GM23248 (cell line): Measurements from ENCODE around the gene COG5. TPM values are rescaled to one million over a fixed set of nuclear protein-coding genes. Genes with fewer than 3 reads are reported as not detected.

ENCODE experiments used
- DNase-seq: peaks from one replicate; pipeline ENCODE4 v3.0.0-alpha.2; 2015
- H2AFZ ChIP-seq: fragments of 200-600 bp; sonication (generic); 2 replicates; pipeline ENCODE4 v1.6.1; 2016; ENCODE audit warnings: antibody characterized with exemption
- H3F3A ChIP-seq: fragments of 200-600 bp; sonication (generic); 2 replicates; pipeline ENCODE4 v1.6.1; 2016; ENCODE audit warnings: mild to moderate bottlenecking, antibody characterized with exemption, mixed run types; ENCODE audit not compliant: insufficient read depth
- H3K27ac ChIP-seq: fragments of 200-600 bp; sonication (generic); 2 replicates; pipeline ENCODE4 v1.5.1; 2016; ENCODE audit warnings: mild to moderate bottlenecking
- H3K27me3 ChIP-seq: fragments of 200-600 bp; sonication (generic); replicated peaks from 2 replicates; pipeline ENCODE4 v1.6.1; 2016; ENCODE audit warnings: mild to moderate bottlenecking; ENCODE audit not compliant: insufficient read depth
- H3K36me3 ChIP-seq: fragments of 200-600 bp; sonication (generic); 2 replicates; pipeline ENCODE4 v1.6.1; 2016; ENCODE audit warnings: low read depth, mild to moderate bottlenecking
- H3K4me1 ChIP-seq: fragments of 200-600 bp; sonication (generic); 2 replicates; pipeline ENCODE4 v1.6.1; 2016; ENCODE audit warnings: mild to moderate bottlenecking; ENCODE audit not compliant: insufficient read depth
- H3K4me2 ChIP-seq: fragments of 200-600 bp; sonication (generic); one replicate; pipeline ENCODE4 v1.6.1; 2016; ENCODE audit warnings: mild to moderate bottlenecking; ENCODE audit not compliant: unreplicated experiment
- H3K4me3 ChIP-seq: fragments of 200-600 bp; sonication (generic); 2 replicates; pipeline ENCODE4 v1.5.1; 2016; ENCODE audit warnings: mild to moderate bottlenecking
- H3K79me2 ChIP-seq: fragments of 200-600 bp; sonication (generic); 2 replicates; pipeline ENCODE4 v1.6.1; 2016; ENCODE audit warnings: mild to moderate bottlenecking; ENCODE audit not compliant: insufficient read depth
- H3K9ac ChIP-seq: fragments of 200-600 bp; sonication (generic); 2 replicates; pipeline ENCODE4 v1.6.1; 2016; ENCODE audit warnings: mild to moderate bottlenecking
- H3K9me2 ChIP-seq: fragments of 200-600 bp; sonication (generic); 2 replicates; pipeline ENCODE4 v1.6.1; 2016; ENCODE audit warnings: mixed run types, mild to moderate bottlenecking, moderate library complexity; ENCODE audit not compliant: insufficient read depth
- H3K9me3 ChIP-seq: fragments of 200-600 bp; sonication (generic); one replicate; pipeline ENCODE4 v1.6.1; 2017; ENCODE audit warnings: low read depth
- H4K20me1 ChIP-seq: fragments of 200-600 bp; sonication (generic); 2 replicates; pipeline ENCODE4 v1.6.0; 2016; ENCODE audit not compliant: insufficient read depth
- EZH2 ChIP-seq: fragments of 200-600 bp; sonication (generic); IDR thresholded peaks from 2 replicates; pipeline ENCODE4 v1.6.1; 2018; ENCODE audit warnings: antibody characterized with exemption, mild to moderate bottlenecking; ENCODE audit not compliant: insufficient read depth, poor library complexity, severe bottlenecking
- EZH2phosphoT487 ChIP-seq: fragments of 200-600 bp; sonication (generic); IDR thresholded peaks from 2 replicates; pipeline ENCODE4 v1.6.1; 2018; ENCODE audit warnings: antibody characterized with exemption, moderate library complexity, mild to moderate bottlenecking, low read depth; ENCODE audit not compliant: insufficient read depth
- WGBS, 2 experiments: methylation state at CpG; one replicate each; pipeline ENCODE4 v1.1.6; 2015 to 2017; ENCODE audit warnings: low lambda C conversion rate in 2 of 2, low coverage in 1 of 2; ENCODE audit errors: missing lambda C conversion rate in 2 of 2; 5-methylcytosine and 5-hydroxymethylcytosine counted together
- in situ Hi-C: fragments of 300-500 bp; cut with MboI; formaldehyde crosslinking; loops from 2 replicates; pipeline ENCODE4 v1.15.0; 2020
- polyA plus RNA-seq: library from polyadenylated mRNA; unstranded; fragments of >200 nt; fragmentation: Nextera tagmentation; extraction: Ambion mirVana; gene quantifications from 2 replicates; pipeline ENCODE4 v1.2.1, GENCODE V29; 2016
- total RNA-seq: library from RNA; depleted of rRNA; stranded (reverse); fragments of >200 nt; shearing (Covaris generic); gene quantifications from 2 replicates; pipeline ENCODE4 v1.2.3, GENCODE V29; 2014

Gene COG5
- total and polyA plus RNA-seq, 2 experiments from 2014 or later, result 20.7 to 26.0 TPM

DNA sequence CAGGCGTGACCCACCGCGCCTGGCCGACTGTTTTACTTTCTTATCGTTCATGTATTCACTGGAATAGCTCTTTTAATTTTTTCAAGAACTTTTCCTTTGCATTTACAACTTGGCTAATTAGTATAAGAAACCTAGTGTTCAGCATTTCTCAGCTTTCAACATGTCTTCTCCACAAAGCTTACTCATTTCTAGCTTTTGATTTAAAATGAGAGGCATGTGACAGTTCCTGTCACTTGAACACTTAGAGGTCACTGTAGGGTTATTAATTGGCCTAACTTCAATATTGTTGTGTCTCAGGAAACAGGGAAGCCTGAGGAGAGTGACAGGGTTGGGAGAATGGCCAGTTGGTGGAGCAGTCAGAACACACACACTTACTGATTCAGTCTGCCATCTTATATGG lies 218.9 kb downstream of the COG5 start:
- no peak overlapping the region for H3K4me2 ChIP-seq
- no peaks in the 10 kb centered on the region for H3K79me2 ChIP-seq
- H3K9me3 ChIP-seq, result no peaks in the 10 kb centered on the region
- in situ Hi-C loops, result no loop called here
- H3F3A ChIP-seq, result no peaks in the 10 kb centered on the region
- no peaks in the 10 kb centered on the region for H3K27me3 ChIP-seq
- H3K27ac ChIP-seq, result no peak overlapping the region
- no peak overlapping the region for H3K9ac ChIP-seq
- no peaks in the 10 kb centered on the region; the same call in 1 of the 2 replicates for H4K20me1 ChIP-seq
- H3K36me3 ChIP-seq, result no peaks in the 10 kb centered on the region
- no peak overlapping the region for H3K4me3 ChIP-seq
- no peak for DNase-seq
- no peak overlapping the region for H2AFZ ChIP-seq
- H3K4me1 ChIP-seq, result no peaks in the 10 kb centered on the region
- H3K9me2 ChIP-seq, result no peaks in the 10 kb centered on the region
- 97 to 99% methylated on average over 5 of the region's 5 CpGs for WGBS, 2 experiments
- no peak for TF ChIP-seq EZH2phosphoT487
- no peak for TF ChIP-seq EZH2

DNA sequence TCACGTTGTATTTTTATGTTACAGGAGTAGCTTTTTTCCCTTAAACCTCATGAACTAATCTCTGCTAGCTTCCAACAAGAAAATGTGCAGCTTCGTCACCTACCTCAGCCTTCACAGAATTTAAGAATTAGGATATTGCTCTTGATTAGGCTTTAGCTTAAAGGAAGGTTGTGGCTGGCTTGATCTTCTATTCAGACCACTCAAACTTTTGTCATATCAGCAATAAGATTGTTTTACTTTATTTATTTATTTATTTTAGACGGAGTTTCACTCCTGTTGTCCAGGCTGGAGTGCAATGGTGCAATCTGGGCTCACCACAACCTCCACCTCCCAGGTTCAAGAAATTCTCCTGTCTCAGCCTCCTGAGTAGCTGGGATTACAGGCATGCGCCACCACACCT lies 219.4 kb downstream of the COG5 start:
- Histone ChIP-seq H3K9me2 (no peaks in the 10 kb centered on the region), H3K27ac (no peak overlapping the region), H2AFZ (no peak overlapping the region), H3K4me3 (no peak overlapping the region), H3K4me1 (no peaks in the 10 kb centered on the region), H3K79me2 (no peaks in the 10 kb centered on the region), H4K20me1 (no peaks in the 10 kb centered on the region; the same call in 1 of the 2 replicates), H3K27me3 (no peaks in the 10 kb centered on the region), H3F3A (no peaks in the 10 kb centered on the region), H3K4me2 (no peak overlapping the region), H3K9ac (no peak overlapping the region), H3K36me3 (no peaks in the 10 kb centered on the region), H3K9me3 (no peaks in the 10 kb centered on the region)
- no peak for DNase-seq
- TF ChIP-seq EZH2, result no peak
- TF ChIP-seq EZH2phosphoT487, result no peak
- in situ Hi-C loops, result no loop called here
- 89 to 91% methylated on average over 4 of the region's 4 CpGs for WGBS, 2 experiments

DNA sequence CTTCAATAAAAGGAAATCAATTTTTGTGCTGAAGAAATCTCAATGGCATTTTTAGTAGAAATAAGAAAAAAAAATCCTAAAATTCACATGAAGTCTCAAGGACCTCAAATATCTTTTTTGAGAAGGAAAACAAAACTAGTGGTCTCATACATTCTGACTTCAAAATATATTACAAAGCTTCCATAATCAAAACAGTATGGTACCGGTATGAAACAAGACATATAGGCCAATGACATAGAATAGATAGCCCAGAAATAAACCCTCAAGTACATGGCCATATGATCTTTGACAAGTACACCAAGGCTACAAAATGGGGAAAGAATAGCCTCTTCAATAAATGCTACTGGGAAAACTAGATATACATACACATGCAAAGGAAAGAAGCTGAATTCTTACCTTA lies 225.6 kb downstream of the COG5 start:
- no peak for DNase-seq
- no peaks in the 10 kb centered on the region for H3K27me3 ChIP-seq
- H4K20me1 ChIP-seq, result no peaks in the 10 kb centered on the region; the same call in 1 of the 2 replicates
- no peak overlapping the region for H3K4me3 ChIP-seq
- no peaks in the 10 kb centered on the region for H3K36me3 ChIP-seq
- no peak overlapping the region for H2AFZ ChIP-seq
- no peaks in the 10 kb centered on the region for H3K9me2 ChIP-seq
- H3K79me2 ChIP-seq, result no peaks in the 10 kb centered on the region
- no peak overlapping the region for H3K9ac ChIP-seq
- no peak overlapping the region for H3K27ac ChIP-seq
- TF ChIP-seq EZH2 (no peak), EZH2phosphoT487 (no peak)
- 100% methylated on average over 1 of the region's 1 CpG for WGBS, 2 experiments
- in situ Hi-C loops, result no loop called here
- peaks cover 5% of the 10 kb centered on the region for H3K9me3 ChIP-seq
- H3K4me1 ChIP-seq, result no peaks in the 10 kb centered on the region
- no peak overlapping the region for H3K4me2 ChIP-seq
- no peaks in the 10 kb centered on the region for H3F3A ChIP-seq

DNA sequence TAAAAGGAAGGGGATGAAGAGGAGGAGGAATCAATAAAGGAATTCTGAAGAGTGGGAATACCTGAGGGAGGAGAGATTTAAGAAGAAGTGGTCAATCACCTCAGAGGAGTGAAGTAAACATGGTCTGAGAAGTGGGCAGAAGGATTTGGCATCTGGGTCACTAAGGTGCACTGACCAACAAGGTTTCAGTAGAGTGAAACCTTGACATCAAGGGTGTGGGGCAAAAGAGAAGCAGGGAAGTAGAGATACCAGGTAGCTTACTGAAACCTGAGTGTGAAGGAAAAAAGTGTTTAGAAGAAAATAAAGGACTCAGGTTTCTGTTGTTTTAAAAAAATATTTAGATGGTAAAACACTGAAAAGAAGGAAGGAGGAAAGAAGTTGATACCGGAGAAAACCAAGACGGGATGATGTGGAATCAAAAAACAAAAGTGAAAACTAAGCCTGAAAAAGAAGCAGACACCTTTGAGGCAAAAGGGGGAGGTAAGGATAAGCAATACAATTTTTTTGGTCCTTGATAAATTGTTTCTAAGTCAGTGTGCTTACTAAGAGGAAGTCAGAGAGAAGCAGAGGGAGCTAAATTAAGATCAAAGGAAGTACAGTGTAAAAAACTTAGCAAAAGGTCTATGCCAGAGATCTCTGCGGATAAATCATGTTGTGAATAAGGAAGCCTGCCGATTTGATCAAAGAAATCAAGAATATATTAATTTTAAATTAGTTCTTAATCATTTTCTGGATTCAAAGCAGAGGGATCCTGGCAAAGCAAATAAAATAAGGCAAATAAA lies 231.0 kb downstream of the COG5 start:
- Histone ChIP-seq H3K27ac (no peak overlapping the region), H3K4me2 (no peak overlapping the region), H3K9me2 (no peaks in the 10 kb centered on the region), H3K4me1 (peaks cover 6% of the 10 kb centered on the region; the same call in 1 of the 2 replicates), H3K9ac (no peak overlapping the region), H4K20me1 (no peaks in the 10 kb centered on the region), H3K9me3 (peaks cover under 1% of the 10 kb centered on the region), H3K36me3 (no peaks in the 10 kb centered on the region), H3K79me2 (no peaks in the 10 kb centered on the region), H2AFZ (no peak overlapping the region), H3F3A (peaks cover 7% of the 10 kb centered on the region), H3K4me3 (no peak overlapping the region), H3K27me3 (no peaks in the 10 kb centered on the region)
- no peak for DNase-seq
- no peak for TF ChIP-seq EZH2
- no peak for TF ChIP-seq EZH2phosphoT487
- 83 to 84% methylated on average over 4 of the region's 4 CpGs for WGBS, 2 experiments
- in situ Hi-C loops, result no loop called here
